ENCODE results near the gene PAX9.

- TF ChIP-seq POLR2A (IDR thresholded peaks at IDR 0.05) (no peak), CTCF (IDR thresholded peaks at IDR 0.05 in 4 of 5, conservative IDR thresholded peaks at IDR 0.05 in 1 of 5) (no peak)
These were observed 540 bp downstream of the PAX9 start for GRCh38 chr14:36662258-36662542.

All from gastrocnemius medialis (tissue), 4 donors.